ENCODE data around the gene CFAP100. TPM values are rescaled to one million over a fixed set of nuclear protein-coding genes. Genes with fewer than 3 reads are reported as not detected.

The CFAP100 gene
- total and polyA plus RNA-seq, 12 donors, result 0.17 TPM; not detected in 11

GRCh38 chr3:126380011-126380768 is 14.5 kb upstream of the CFAP100 start:
- TF ChIP-seq POLR2A (IDR thresholded peaks at IDR 0.05) (no peak), CTCF (IDR thresholded peaks at IDR 0.05) (no peak)
- no peaks in the 10 kb centered on the region for H3K4me1 ChIP-seq (replicated peaks in 1 of 2)
- intact Hi-C loops (cut with DNase I), result no loop called here
- H3K27me3 ChIP-seq, result no peaks in the 10 kb centered on the region
- no peak overlapping the region for H3K27ac ChIP-seq
- no peaks in the 10 kb centered on the region for H3K36me3 ChIP-seq (replicated peaks in 1 of 2)
- no peak overlapping the region for H3K4me3 ChIP-seq
- no peak for DNase-seq
- H3K9me3 ChIP-seq (replicated peaks in 1 of 3), result no peaks in the 10 kb centered on the region
- WGBS, 4 donors, result 68 to 74% (median 73%) methylated on average over 17 of the region's 17 CpGs

- WGBS, 4 donors, result 29 to 55% (median 33%) methylated on average over 2 of the region's 2 CpGs
- H3K4me1 ChIP-seq (replicated peaks in 1 of 2), result no peaks in the 10 kb centered on the region
- peak in 1 of 7 donors; percentile 1 for DNase-seq
- H3K36me3 ChIP-seq (replicated peaks in 1 of 2), result no peaks in the 10 kb centered on the region
- TF ChIP-seq CTCF (IDR thresholded peaks at IDR 0.05) (no peak), POLR2A (IDR thresholded peaks at IDR 0.05) (no peak)
- no peak overlapping the region for H3K27ac ChIP-seq
- H3K4me3 ChIP-seq, result no peak overlapping the region
- no peaks in the 10 kb centered on the region for H3K27me3 ChIP-seq
- H3K9me3 ChIP-seq (replicated peaks in 1 of 3), result no peaks in the 10 kb centered on the region
- intact Hi-C loops (cut with DNase I), result no loop called here
Observed at GRCh38 chr3:126381966-126382365, 12.7 kb upstream of the CFAP100 start.

- peak overlapping the region in 1 of 4 donors; percentile 36 for H3K4me3 ChIP-seq
- peak; percentile 84 to 98 (median 96) for DNase-seq
- peak; percentile 40 to 56 for TF ChIP-seq POLR2A (IDR thresholded peaks at IDR 0.05)
- TF ChIP-seq CTCF (IDR thresholded peaks at IDR 0.05), result peak; percentile 62 to 99 (median 94)
- H3K27me3 ChIP-seq, result no peaks in the 10 kb centered on the region
- H3K27ac ChIP-seq, result peak overlapping the region in 4 of 5 donors; percentile 43 to 79 (median 72)
- H3K4me1 ChIP-seq (replicated peaks in 1 of 2), result peaks cover 4 to 5% of the 10 kb centered on the region in 2 donors
- no peaks in the 10 kb centered on the region for H3K9me3 ChIP-seq (replicated peaks in 1 of 3)
- intact Hi-C loops (cut with DNase I), result loop anchor here in 1 of 2 donors (2.0 kb wide), 1 partner anchor 130 kb away; no protein-coding TSS in a partner anchor
- WGBS, 4 donors, result 2 to 5% (median 3%) methylated on average over 38 to 58 of the region's 58 CpGs
- H3K36me3 ChIP-seq (replicated peaks in 1 of 2), result no peaks in the 10 kb centered on the region
Observed at GRCh38 chr3:126389112-126389793, 5.5 kb upstream of the CFAP100 start.

- Histone ChIP-seq H3K9me3 (replicated peaks in 1 of 3) (no peaks in the 10 kb centered on the region), H3K4me3 (no peak overlapping the region), H3K4me1 (replicated peaks in 1 of 2) (peaks cover 4 to 6% of the 10 kb centered on the region in 2 donors), H3K36me3 (replicated peaks in 1 of 2) (no peaks in the 10 kb centered on the region), H3K27ac (peak overlapping the region in 1 of 5 donors; percentile 79), H3K27me3 (no peaks in the 10 kb centered on the region)
- intact Hi-C loops (cut with DNase I), result loop anchor here (2.0 to 5.0 kb wide), 3 partner anchors 127 to 257 kb away; no protein-coding TSS in a partner anchor
- no peak for TF ChIP-seq POLR2A (IDR thresholded peaks at IDR 0.05)
- no peak for TF ChIP-seq CTCF (IDR thresholded peaks at IDR 0.05)
- 62 to 66% (median 63%) methylated on average over 16 to 17 of the region's 17 CpGs for WGBS, 4 donors
- DNase-seq, result no peak
Observed at GRCh38 chr3:126389794-126390146, 4.9 kb upstream of the CFAP100 start.

Data from adrenal gland (tissue), 12 donors.